Thoracic aorta (tissue), 2 donors: ENCODE results near the gene CAND2. TPM values are rescaled to one million over a fixed set of nuclear protein-coding genes. Genes with fewer than 3 reads are reported as not detected.
A peak's percentile ranks its signal among the peaks of the same experiment; 100 is the strongest.

Experiments
- ATAC-seq: fragments of 150-250 bp; one replicate; pipeline ENCODE4 v1.8.0; 2017; ENCODE audit warnings: low read depth; ENCODE audit not compliant: insufficient number of reproducible peaks, low FRiP score
- DNase-seq: peaks from one replicate; pipeline ENCODE4 v3.0.0-alpha.2; 2020; ENCODE audit warnings: low spot score
- H3K27ac ChIP-seq, 2 donors: fragments of 200-600 bp; sonication (generic); 1 replicate in 1 of 2; 2 replicates in 1 of 2; pipeline ENCODE4 v1.5.1; 2016; ENCODE audit warnings: mild to moderate bottlenecking in 2 of 2, moderate library complexity in 2 of 2
- H3K27me3 ChIP-seq: fragments of 200-600 bp; sonication (generic); replicated peaks from 2 replicates; pipeline ENCODE4 v1.6.0; 2016; ENCODE audit warnings: mild to moderate bottlenecking; ENCODE audit not compliant: insufficient read depth
- H3K36me3 ChIP-seq: fragments of 200-600 bp; sonication (generic); one replicate; pipeline ENCODE4 v1.5.1; 2016
- H3K4me1 ChIP-seq, 2 donors: fragments of 200-600 bp; sonication (generic); 1 replicate in 1 of 2; 2 replicates in 1 of 2; pipeline versions ENCODE4 v1.5.1 to v1.6.0; 2016; ENCODE audit warnings: low read depth in 2 of 2, mild to moderate bottlenecking in 1 of 2; ENCODE audit not compliant: control insufficient read depth in 1 of 2
- H3K4me3 ChIP-seq: fragments of 200-600 bp; sonication (generic); 2 replicates; pipeline ENCODE4 v1.5.1; 2016; ENCODE audit warnings: mild to moderate bottlenecking
- H3K9me3 ChIP-seq: fragments of 200-600 bp; sonication (generic); 2 replicates; pipeline ENCODE4 v1.5.1; 2016
- CTCF ChIP-seq: fragments of 200-600 bp; sonication (generic); IDR thresholded peaks from one replicate; pipeline ENCODE4 v1.5.1; 2019; ENCODE audit warnings: antibody characterized with exemption
- total RNA-seq, 2 donors: library from RNA; depleted of rRNA; stranded (reverse); fragments of >200 nt; gene quantifications; one replicate each; pipeline versions ENCODE4 v1.1.0 to v1.2.3, GENCODE V29; 2016

CAND2 gene
- total RNA-seq, 2 donors from 2014 or later = 25.9 to 44.6 TPM

- Histone ChIP-seq H3K36me3 (peaks cover 30% of the 10 kb centered on the region), H3K4me1 (peaks cover 0 to 16% of the 10 kb centered on the region in 2 donors), H3K4me3 (no peak overlapping the region), H3K27me3 (no peaks in the 10 kb centered on the region), H3K9me3 (no peaks in the 10 kb centered on the region), H3K27ac (peak overlapping the region in 1 of 2 donors; percentile 41)
- ATAC-seq = no peak
- TF ChIP-seq CTCF = no peak
- no peak for DNase-seq
These were observed 14.5 kb downstream of the CAND2 start for GRCh38 chr3:12810961-12811360.

- Histone ChIP-seq H3K36me3 (peaks cover 35% of the 10 kb centered on the region), H3K4me1 (peaks cover 0 to 16% of the 10 kb centered on the region in 2 donors), H3K4me3 (no peak overlapping the region), H3K9me3 (no peaks in the 10 kb centered on the region), H3K27ac (no peak overlapping the region), H3K27me3 (no peaks in the 10 kb centered on the region)
- no peak for DNase-seq
- ATAC-seq = no peak
- TF ChIP-seq CTCF = no peak
These were observed 16.3 kb downstream of the CAND2 start for GRCh38 chr3:12812812-12813211.

- Histone ChIP-seq H3K4me3 (no peak overlapping the region), H3K36me3 (peaks cover 40% of the 10 kb centered on the region), H3K4me1 (peaks cover 0 to 16% of the 10 kb centered on the region in 2 donors), H3K27me3 (no peaks in the 10 kb centered on the region), H3K27ac (no peak overlapping the region), H3K9me3 (no peaks in the 10 kb centered on the region)
- DNase-seq (no peak), ATAC-seq (no peak)
- TF ChIP-seq CTCF = no peak
These were observed 17.5 kb downstream of the CAND2 start for GRCh38 chr3:12813967-12814366.

GRCh38 chr3:12815078-12815477 is 18.6 kb downstream of the CAND2 start:
- Histone ChIP-seq H3K27ac (no peak overlapping the region), H3K4me3 (no peak overlapping the region), H3K9me3 (no peaks in the 10 kb centered on the region), H3K4me1 (peaks cover 0 to 6% of the 10 kb centered on the region in 2 donors), H3K27me3 (no peaks in the 10 kb centered on the region), H3K36me3 (peaks cover 46% of the 10 kb centered on the region)
- DNase-seq (no peak), ATAC-seq (no peak)
- no peak for TF ChIP-seq CTCF

GRCh38 chr3:12815719-12816118 is 19.2 kb downstream of the CAND2 start:
- Histone ChIP-seq H3K36me3 (peaks cover 53% of the 10 kb centered on the region), H3K27ac (no peak overlapping the region), H3K4me3 (no peak overlapping the region), H3K27me3 (no peaks in the 10 kb centered on the region), H3K9me3 (no peaks in the 10 kb centered on the region), H3K4me1 (peaks cover 0 to 4% of the 10 kb centered on the region in 2 donors)
- DNase-seq (no peak), ATAC-seq (no peak)
- no peak for TF ChIP-seq CTCF
